Measurements from ENCODE around the gene SPEN.

- no peak for TF ChIP-seq CTCF (IDR thresholded peaks at IDR 0.05)
- TF ChIP-seq POLR2A (IDR thresholded peaks at IDR 0.05): no peak
Observed at GRCh38 chr1:15908597-15908996, 61.1 kb downstream of the SPEN start.
